Neutrophil (primary cell): ENCODE data around the gene NKIRAS1.
"Not testable (repeated sequence)": the region's sequence is repeated elsewhere in the genome, so short reads cannot be mapped to it uniquely, and the experiment has no call there.

Experiments used
- H3K27ac ChIP-seq: fragments of 200-600 bp; sonication (generic); 2 replicates; pipeline ENCODE4 v1.5.1; 2016; ENCODE audit warnings: mild to moderate bottlenecking, moderate library complexity
- H3K27me3 ChIP-seq: fragments of 200-600 bp; sonication (generic); 2 replicates; pipeline ENCODE4 v1.6.0; 2016; ENCODE audit warnings: mild to moderate bottlenecking
- H3K36me3 ChIP-seq: fragments of 200-600 bp; sonication (generic); 2 replicates; pipeline ENCODE4 v1.5.1; 2017
- H3K4me1 ChIP-seq, 2 experiments: fragments of 200-600 bp in 1 of 2; sonication (generic) in 1 of 2; 1 replicate in 1 of 2; 2 replicates in 1 of 2; pipeline versions ENCODE4 v1.5.1 to v1.6.1; 2013 to 2016; ENCODE audit warnings: low read depth in 1 of 2, low read length in 1 of 2, mild to moderate bottlenecking in 1 of 2, moderate library complexity in 1 of 2; ENCODE audit not compliant: control insufficient read depth in 1 of 2, insufficient read depth in 1 of 2
- H3K4me3 ChIP-seq, 2 experiments: fragments of 200-600 bp in 1 of 2; sonication (generic) in 1 of 2; 1 replicate in 1 of 2; 2 replicates in 1 of 2; pipeline ENCODE4 v1.5.1; 2013 to 2016; ENCODE audit warnings: low read depth in 1 of 2, low read length in 1 of 2, mild to moderate bottlenecking in 1 of 2, moderate library complexity in 1 of 2
- H3K9me3 ChIP-seq: fragments of 200-600 bp; sonication (generic); 2 replicates; pipeline ENCODE4 v1.5.1; 2016
- CTCF ChIP-seq: fragments of 200-600 bp; sonication (generic); IDR thresholded peaks from 2 replicates; pipeline ENCODE4 v1.5.1; 2016; ENCODE audit warnings: antibody characterized with exemption

Gene NKIRAS1

DNA sequence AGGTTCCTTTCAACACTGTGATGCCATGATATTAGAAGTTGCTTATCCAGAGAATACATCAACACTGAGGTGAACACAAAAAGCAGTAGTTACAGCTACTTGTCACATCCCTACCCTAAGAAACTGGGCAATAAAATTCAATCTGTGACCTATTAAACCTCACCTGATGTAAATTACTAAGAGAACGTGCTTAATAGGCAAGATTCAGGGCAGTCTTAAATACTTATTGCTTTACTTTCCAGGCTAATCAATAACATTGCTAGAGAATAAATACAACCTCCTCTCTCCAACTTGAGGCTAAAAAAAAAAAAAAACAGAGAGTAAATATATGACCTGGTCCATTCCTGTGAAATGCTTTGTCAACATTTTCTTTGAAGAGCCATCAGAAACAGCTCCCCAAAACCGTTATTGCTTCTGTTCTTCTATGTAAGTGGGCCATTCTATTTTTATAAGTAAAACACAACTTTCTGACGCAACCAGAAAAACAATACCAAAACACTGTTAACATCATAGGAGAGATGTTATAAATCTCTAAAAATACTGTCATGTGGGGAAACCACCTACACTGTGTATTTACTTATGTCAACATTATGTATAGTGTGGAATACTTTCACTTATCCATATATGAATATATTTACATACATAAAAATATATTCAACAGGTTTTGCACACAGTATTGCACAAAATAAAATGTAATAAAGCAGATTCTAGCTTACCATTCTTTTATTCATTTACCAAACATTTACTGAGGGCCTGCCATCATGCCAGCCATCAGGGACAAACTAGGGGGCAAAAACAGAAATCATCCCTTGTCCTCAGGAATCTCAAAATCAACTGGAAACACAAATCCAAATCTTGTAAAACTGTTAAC, 2.7 kb downstream of the NKIRAS1 start:
- no peak for TF ChIP-seq CTCF
- Histone ChIP-seq H3K9me3 (no peaks in the 10 kb centered on the region), H3K27ac (no peak overlapping the region), H3K27me3 (no peaks in the 10 kb centered on the region), H3K4me1 (peaks cover 32 to 37% of the 10 kb centered on the region in 2 experiments), H3K4me3 (no peak overlapping the region), H3K36me3 (peaks cover 5% of the 10 kb centered on the region)

- Histone ChIP-seq H3K27ac (no peak overlapping the region), H3K36me3 (no peaks in the 10 kb centered on the region), H3K9me3 (no peaks in the 10 kb centered on the region), H3K27me3 (no peaks in the 10 kb centered on the region), H3K4me1 (peaks cover 26 to 30% of the 10 kb centered on the region in 2 experiments), H3K4me3 (no peak overlapping the region)
- TF ChIP-seq CTCF = no peak
Observed at GRCh38 chr3:23913182-23913581, 3.6 kb downstream of the NKIRAS1 start.

- not testable (repeated sequence) for H3K36me3 ChIP-seq, H3K4me3 ChIP-seq, H3K27me3 ChIP-seq, H3K27ac ChIP-seq, H3K9me3 ChIP-seq
- peaks cover 18 to 22% of the 10 kb centered on the region in 2 experiments for H3K4me1 ChIP-seq
Observed at GRCh38 chr3:23912335-23912734, 4.5 kb downstream of the NKIRAS1 start.

GRCh38 chr3:23911397-23911796, 5.4 kb downstream of the NKIRAS1 start:
- Histone ChIP-seq H3K27ac (no peak overlapping the region), H3K4me1 (peaks cover 15 to 16% of the 10 kb centered on the region in 2 experiments), H3K27me3 (no peaks in the 10 kb centered on the region), H3K36me3 (no peaks in the 10 kb centered on the region), H3K9me3 (no peaks in the 10 kb centered on the region), H3K4me3 (no peak overlapping the region)
- TF ChIP-seq CTCF = no peak

DNA sequence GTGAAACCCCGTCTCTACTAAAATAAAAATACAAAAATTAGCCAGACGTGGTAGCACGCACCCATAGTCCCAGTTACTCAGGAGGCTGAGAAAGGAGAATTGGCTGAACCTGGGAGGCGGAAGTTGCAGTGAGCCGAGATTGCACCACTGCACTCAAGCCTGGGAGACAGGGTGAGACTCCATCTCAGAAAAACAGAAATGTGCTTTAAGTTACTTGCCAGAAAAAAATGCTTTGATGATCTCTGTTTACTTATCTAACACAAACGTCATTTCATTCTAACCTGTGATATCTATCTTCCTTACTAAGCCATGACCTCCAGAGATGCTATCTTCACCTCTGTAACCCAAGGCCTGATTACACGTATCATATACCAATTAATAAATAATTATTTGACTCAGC, 7.4 kb downstream of the NKIRAS1 start:
- TF ChIP-seq CTCF = no peak
- H3K4me3 ChIP-seq = no peak overlapping the region

GRCh38 chr3:23904545-23904944, 12.2 kb downstream of the NKIRAS1 start:
- no peak for TF ChIP-seq CTCF
- no peaks in the 10 kb centered on the region for H3K36me3 ChIP-seq
- H3K4me3 ChIP-seq = no peak overlapping the region
- H3K9me3 ChIP-seq = no peaks in the 10 kb centered on the region
- H3K4me1 ChIP-seq = peaks cover 3% of the 10 kb centered on the region in 2 experiments
- H3K27me3 ChIP-seq = no peaks in the 10 kb centered on the region
- no peak overlapping the region for H3K27ac ChIP-seq

More for the DNA sequence above, 7.4 kb downstream of the NKIRAS1 start:
- Histone ChIP-seq H3K4me1 (peaks cover 3% of the 10 kb centered on the region in 2 experiments), H3K27me3 (no peaks in the 10 kb centered on the region), H3K36me3 (no peaks in the 10 kb centered on the region), H3K27ac (no peak overlapping the region), H3K9me3 (no peaks in the 10 kb centered on the region)
